ENCODE data around the gene TXNL4A.

DNA sequence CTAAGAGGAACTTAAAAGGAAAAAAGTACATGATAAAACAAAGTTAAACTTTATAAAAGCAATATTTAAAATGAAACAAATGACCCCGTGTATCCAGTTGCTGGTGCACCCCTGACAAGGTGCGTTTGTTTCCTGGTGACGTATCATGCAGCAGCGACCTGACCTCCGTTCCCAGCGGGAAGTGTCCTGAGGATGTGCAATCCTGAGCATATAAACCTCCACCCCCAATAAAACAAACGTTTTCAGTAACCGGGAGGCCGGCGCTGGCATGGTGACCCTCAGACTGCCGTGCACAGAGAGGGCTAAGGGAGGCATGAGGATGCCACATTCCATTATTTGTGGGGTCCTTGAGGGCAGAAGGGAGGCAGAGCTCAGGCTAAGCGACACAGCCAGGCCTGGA lies 51.7 kb downstream of the TXNL4A start:
- TF ChIP-seq POLR2AphosphoS5 (IDR thresholded peaks at IDR 0.05) (no peak), POLR2A (IDR thresholded peaks at IDR 0.05) (no peak), EP300 (IDR thresholded peaks at IDR 0.05; ENCODE audit: low read depth) (no peak)
- TF ChIP-seq, protein P1, sequence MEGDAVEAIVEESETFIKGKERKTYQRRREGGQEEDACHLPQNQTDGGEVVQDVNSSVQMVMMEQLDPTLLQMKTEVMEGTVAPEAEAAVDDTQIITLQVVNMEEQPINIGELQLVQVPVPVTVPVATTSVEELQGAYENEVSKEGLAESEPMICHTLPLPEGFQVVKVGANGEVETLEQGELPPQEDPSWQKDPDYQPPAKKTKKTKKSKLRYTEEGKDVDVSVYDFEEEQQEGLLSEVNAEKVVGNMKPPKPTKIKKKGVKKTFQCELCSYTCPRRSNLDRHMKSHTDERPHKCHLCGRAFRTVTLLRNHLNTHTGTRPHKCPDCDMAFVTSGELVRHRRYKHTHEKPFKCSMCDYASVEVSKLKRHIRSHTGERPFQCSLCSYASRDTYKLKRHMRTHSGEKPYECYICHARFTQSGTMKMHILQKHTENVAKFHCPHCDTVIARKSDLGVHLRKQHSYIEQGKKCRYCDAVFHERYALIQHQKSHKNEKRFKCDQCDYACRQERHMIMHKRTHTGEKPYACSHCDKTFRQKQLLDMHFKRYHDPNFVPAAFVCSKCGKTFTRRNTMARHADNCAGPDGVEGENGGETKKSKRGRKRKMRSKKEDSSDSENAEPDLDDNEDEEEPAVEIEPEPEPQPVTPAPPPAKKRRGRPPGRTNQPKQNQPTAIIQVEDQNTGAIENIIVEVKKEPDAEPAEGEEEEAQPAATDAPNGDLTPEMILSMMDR (IDR thresholded peaks at IDR 0.05), result no peak
